Fibroblast of lung (primary cell): ENCODE results near the gene RAI1.

Experiments
- CTCF ChIP-seq, 2 donors: IDR thresholded peaks in 1 of 2; conservative IDR thresholded peaks in 1 of 2; 1 replicate in 1 of 2; 2 replicates in 1 of 2; pipeline ENCODE4 v1.5.1; 2011 to 2012; ENCODE audit warnings: low read length in 2 of 2, control low read depth in 1 of 2, inconsistent platforms in 1 of 2, low read depth in 1 of 2, mild to moderate bottlenecking in 1 of 2
- EZH2 ChIP-seq: IDR thresholded peaks from 2 replicates; pipeline ENCODE4 v1.5.1; 2012; ENCODE audit warnings: low read length, control low read depth, mild to moderate bottlenecking; ENCODE audit errors: missing control alignments

- no peak for TF ChIP-seq CTCF (conservative IDR thresholded peaks at IDR 0.05 in 1 of 2, IDR thresholded peaks at IDR 0.05 in 1 of 2; ENCODE audit: low read depth in 1 of 2, low read length in 2 of 2)
- TF ChIP-seq EZH2, result no peak
These were observed 122.7 kb downstream of the RAI1 start for GRCh38 chr17:17804007-17804406.
